GM19395 (cell line): Measurements from ENCODE around the gene TBX1.

Source experiments
- ATAC-seq: cut with Tn5 transposase; IDR thresholded peaks from one replicate; pipeline ENCODE4 v1.9.1; 2021; ENCODE audit warnings: mild to moderate bottlenecking, moderate library complexity; ENCODE audit not compliant: unreplicated experiment

Gene TBX1

DNA sequence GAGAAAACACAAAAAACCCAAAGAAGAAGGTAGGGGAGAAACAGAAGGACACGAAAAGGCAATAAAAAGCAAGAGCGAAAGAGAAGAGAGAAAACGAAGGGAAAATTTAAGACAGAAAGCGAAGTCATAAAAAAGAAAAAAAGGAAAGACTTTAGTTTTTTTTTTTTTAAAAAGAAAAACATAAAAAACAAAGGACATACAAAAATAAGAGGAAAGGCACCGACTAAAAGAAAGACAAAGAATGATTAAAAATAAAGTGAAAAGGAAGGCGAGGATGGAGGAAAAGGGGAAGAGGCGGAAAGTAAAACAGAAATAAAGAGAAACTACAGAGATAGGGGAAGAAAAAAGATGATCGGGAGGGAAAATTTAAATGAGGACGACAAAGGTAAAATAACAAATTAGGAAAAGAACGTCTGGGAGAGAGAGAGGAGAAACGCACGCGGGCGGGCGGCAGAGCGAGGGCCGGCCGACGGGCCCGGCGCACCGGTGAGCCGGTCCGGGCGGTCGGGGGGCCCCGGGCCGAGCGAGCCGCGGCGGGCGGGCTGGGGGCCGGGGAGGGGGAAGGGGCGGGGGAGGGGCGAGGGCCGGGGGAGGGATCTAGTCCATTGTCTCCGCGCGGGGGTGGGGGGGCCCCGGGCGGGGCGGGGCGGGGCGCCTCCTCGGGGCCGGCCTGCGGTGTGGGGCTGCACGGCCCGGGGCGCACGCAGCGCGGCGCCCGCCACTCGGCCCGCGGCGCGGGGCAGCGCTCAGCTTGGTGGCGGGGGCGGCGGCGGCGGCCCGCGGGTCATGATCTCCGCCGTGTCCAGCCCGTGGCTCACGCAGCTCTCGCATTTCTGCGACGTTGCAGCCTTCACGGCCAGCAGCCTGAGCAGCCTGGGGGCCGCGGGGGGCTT lies at the start of gene TBX1:
Gene TBX1, plus strand, starts transcription at position 721 of the 893 bp plus-strand sequence. Its CDS starts 66 bp downstream, at position 787.
- no peak for ATAC-seq

DNA sequence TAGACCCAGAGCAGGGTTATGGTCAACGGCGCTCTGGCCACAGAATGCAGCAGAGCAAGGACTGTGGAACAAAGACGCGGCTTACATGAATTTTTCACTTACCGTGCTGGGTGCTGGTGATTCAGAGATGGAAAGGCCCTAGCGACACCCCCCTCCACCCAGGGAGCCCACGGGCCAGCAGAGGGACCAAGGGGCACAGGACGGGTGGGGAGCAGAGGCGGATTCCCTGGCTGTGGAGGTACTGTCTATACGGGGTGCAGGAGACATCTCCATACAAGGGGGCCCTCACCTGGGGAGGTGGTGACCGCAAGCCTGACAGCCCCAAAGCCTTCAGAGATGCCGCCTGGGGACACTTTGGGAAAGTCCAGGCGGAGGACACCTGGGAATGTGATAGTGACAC lies 47.3 kb upstream of the TBX1 start:
- ATAC-seq = no peak

DNA sequence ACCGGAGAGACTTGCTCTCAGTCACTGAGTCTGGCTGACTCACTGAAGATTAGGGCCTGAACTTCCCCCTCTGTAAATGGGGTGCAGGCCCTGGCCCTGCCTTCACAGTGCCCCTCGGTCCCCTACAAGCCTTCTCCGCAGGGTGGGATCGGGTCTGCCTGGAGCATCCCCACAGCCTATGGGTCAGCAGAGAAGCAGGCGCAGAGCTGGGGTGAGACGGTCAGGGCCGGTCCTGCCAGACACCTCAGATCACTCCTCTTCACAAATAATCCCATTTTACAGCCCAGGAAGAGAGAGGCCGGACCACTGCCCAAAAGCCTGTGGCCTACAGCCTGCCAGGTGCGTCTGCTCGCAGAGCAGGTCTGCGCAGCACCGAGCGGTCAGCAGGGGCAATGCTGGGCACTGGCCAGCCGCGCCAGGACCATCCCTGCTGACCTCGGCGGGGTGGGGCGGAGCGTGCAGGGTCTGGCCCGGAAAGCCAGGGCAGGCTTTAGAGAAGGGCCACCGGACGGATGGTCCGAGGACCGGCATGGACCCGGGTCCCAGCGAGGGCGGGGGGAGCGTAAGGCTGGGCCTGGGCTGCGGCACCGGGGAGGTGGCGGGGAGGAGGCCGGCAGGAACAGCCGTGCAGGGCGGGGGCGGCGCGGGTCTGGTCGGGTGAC lies 46.8 kb upstream of the TBX1 start:
- no peak for ATAC-seq

DNA sequence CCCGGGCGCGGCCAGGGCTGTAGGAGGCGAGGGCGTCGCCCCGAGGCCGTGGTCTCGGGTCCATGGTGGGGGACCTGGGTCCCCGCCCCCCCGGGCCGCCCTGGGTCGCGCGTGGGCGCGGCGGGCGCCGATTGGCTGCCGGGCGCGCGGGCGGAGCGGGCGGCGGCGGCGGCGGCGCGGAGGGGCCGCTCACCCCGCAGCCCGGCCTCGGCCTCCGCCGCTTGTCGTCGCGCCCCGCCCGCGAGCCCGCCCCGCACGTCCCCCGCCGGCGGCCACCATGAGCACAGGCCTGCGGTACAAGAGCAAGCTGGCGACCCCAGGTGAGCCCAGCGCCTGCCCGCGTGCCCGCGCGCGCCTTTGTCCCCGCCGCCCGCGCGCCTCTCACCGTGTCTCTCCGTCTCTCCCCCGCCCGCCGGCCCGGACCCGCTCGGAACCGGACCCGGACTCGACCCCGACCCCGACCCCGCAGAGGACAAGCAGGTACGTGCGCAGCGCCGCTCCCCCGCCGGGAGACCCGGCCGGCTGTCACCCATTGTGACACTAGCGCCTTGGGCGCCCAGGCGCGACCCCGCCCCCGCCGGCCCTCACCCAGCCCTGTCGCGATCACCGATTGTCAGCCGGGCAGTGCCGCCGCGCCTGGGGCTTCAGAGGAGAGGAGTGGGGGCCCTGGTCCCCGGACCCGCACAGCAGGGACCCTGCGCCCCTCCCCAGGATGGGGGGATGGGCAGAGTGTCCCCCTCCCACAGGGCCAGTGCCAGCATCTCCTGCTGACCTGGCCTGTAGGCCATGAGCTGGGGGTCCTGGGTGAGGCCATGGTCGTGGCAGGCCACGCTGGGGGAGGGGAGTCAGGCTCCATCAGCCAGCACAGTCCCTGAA lies 46.0 kb upstream of the TBX1 start, which contains the start of gene SEPTIN5:
Gene SEPTIN5, plus strand, starts transcription at position 192 of the 876 bp plus-strand sequence. Its CDS starts 86 bp downstream, at position 278.
- ATAC-seq = no peak

DNA sequence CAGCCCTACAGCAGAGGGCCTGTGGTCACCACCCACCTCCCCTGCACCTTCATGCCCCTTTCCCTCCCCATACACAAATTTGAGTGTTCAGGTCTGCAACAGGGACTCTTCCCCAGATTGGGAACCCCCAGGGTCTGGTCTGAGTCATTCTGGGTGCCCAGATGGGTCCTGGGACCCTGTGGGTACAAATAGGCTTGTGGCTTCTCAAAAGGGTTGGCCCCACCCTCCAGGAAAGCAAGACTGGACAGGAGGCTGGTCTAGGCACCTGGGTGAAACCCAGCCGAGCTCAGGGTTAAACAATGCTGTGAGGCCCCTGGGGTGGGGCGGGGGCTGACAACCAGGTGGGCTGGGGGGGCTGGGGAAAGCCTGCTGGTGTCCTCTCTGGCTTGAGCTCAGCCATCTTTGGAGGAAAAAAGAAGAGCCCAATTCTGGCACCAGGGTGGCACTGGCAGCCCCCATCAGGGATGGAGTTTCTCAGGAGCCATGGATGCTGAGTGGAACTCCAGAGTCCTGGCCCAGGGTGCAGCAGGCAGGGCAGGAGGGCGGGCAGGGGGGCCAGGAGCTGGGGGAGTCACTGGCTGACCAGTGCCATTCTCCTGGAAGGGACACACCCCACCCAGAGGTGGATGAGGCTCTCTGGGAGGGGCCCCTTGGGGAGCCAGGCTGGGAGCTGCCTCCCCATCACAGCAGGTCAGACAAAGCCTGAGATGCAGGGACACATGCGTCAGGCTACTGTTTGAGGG lies 45.2 kb upstream of the TBX1 start:
- no peak for ATAC-seq

DNA sequence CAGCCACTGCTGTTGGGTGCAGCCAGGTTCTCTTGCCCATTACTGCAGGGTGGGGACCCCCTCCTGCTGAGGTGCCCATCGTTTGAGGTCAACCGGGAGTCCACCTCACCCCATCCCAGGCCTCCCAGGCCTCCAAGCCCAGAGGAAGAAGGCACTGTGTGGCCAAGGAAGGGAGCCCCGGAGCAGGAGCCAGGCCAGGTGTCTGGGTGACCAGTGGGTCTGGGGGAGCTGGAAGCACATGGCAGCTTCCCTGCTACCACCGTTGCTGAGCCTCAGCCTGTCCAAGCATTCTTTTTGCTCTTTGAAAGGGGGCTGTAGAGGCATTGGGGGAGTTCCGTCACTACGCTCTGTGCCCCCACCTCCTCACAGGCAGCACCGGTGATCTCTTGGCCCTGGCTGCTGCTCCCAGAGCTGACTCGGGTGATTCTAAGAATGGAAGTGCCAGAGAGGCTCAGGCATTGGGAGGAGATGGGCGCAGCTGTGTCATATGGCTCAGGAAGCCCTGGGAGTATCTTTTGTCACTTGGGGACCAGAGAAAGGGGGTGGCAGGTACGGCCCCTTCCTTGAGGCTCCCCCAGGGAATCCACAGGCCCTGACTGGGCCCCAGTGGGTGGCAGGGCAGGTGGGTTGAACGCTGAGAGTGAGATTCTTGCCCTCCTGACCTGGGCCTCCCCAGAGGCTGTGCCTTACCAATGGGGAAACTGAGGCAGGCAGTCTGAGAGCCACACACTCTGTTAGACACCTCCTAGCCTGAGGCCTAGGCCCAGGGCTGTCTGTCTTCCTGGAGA lies 44.3 kb upstream of the TBX1 start:
- no peak for ATAC-seq

DNA sequence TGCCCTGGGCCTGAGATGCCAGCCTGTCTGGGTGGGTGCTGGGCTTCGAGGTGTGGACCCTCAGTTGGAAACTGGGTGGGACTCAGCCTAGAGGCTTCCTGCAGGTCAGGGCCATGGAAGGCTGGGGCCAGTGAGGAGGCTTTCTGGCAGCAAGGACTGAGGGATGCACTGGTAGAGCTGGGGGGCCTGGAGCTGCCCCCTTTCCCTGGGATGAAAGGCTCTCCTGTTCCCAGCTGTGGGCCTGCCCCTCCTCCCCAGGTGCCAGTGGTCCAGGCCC lies 43.8 kb upstream of the TBX1 start:
- no peak for ATAC-seq

DNA sequence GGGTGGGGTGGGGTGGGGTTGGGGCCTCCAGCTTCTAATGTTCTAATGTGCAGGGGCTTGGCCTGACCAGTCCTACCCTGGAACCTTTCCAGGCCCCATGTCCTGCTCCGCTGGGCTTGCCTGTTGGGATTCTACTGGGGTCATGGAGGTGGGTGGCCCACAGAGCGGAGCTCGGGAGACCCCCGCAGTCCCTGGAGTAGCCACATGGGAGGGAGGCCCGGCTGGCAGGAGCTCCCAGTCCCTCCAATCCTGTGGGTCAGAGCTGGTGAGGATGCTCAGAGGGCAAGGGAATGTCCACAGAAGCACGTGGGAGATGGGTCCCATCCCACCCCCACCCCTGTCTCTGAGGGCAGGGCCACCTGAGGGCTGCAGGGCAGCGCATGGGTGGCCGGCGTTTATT lies 43.4 kb upstream of the TBX1 start:
- ATAC-seq = no peak

DNA sequence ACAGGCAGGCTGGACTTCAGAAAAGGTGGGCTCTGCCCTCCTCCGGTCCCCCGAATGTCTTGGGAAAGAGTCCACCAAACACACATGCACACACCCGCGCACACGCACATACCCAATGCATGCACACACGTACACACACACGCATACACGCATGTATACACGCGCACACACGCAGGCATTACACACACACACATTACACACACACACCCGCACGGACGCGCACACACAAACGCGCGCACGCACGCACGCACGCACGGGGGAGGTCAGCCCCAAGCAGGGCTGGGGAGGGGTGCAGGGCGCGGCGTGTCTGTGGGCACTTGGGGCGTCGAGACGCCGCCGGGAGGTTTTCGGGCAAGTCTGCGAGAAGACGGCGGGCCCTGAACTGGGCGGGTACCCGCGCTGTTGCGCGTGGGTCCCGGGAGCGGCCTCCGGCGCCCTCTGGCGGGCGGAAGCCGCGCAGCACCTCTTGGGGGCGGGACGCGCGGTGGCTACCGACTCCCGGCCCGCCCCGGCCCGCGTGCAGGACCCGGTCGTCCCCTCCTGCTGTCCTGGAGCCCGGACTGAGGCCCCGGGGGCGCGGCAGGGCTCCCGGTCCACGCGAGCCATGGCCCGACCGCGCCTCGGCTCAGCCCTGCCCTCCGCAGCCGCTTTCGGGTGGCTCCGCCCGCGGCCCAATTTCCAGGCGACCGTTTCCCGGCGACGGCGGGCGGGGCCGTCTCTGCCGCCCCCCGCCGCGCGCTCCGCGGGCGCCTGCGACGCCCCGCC lies 42.7 kb upstream of the TBX1 start:
- ATAC-seq = no peak

DNA sequence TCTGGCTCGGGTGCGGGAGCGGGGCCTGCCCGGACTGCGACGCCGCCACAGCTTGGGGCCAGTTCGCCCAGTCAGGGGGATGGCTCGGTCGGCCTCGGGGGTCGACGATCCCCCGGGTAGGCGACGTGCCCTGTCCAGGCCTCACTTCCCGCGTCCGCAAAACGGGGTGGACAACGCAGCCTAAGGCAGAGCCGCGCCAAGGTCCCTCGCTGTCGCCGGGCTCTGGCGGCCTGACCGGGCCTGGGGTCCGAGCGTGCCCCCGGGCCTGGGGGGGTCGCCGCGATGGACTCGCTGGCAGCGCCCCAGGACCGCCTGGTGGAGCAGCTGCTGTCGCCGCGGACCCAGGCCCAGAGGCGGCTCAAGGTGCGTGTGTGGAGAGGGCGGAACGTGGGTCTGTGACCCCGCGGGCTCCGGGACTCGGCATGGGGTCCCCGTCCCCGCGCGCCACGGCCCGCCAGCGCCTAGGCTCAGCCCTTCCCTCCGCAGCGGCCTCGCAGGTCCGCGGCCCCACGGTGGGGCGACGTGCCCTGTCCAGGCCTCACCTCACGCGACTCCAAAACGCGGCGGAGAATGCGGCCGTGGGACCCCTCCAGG lies 42.0 kb upstream of the TBX1 start:
- no peak for ATAC-seq

DNA sequence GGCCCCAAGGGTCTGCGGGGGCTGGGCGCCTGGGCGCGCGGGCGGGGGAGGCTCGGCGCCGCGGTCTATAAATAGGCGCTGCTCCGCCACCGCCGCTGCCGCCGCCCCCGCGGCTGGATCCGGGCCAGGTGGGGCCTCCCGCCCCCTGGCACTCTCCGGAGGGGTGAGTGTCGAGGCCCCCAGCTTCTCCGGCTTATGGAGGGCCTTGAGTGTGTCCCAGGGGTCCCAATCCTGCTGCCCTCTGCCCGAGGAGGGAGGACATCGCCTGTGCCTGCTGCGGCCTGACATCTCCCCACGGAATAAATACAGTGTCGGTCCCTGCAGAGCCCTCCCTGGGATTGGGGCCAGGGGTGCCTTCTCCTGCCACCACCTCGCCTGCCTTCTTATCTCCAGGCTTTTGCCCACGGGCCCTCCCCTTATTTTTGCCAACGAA lies 41.5 kb upstream of the TBX1 start:
- ATAC-seq = no peak

DNA sequence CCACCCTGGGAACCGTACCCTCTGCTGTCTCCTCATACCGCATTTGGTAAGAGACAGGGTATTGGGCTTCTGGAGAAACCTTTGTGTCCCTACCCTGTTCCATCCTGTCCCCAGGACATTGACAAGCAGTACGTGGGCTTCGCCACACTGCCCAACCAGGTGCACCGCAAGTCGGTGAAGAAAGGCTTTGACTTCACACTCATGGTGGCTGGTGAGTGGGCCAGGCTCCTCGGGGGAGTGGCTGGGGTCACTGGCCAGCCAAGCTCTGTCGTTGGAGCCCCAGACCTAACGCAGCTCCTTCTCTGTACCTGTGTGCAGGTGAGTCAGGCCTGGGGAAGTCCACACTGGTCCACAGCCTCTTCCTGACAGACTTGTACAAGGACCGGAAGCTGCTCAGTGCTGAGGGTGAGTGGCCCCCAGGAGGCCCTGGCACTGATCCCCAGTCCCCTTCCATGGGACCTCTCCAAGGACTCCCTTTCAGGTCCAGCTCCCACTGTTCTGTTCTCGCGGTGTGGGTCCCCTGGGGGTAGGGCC lies 41.0 kb upstream of the TBX1 start:
- no peak for ATAC-seq

DNA sequence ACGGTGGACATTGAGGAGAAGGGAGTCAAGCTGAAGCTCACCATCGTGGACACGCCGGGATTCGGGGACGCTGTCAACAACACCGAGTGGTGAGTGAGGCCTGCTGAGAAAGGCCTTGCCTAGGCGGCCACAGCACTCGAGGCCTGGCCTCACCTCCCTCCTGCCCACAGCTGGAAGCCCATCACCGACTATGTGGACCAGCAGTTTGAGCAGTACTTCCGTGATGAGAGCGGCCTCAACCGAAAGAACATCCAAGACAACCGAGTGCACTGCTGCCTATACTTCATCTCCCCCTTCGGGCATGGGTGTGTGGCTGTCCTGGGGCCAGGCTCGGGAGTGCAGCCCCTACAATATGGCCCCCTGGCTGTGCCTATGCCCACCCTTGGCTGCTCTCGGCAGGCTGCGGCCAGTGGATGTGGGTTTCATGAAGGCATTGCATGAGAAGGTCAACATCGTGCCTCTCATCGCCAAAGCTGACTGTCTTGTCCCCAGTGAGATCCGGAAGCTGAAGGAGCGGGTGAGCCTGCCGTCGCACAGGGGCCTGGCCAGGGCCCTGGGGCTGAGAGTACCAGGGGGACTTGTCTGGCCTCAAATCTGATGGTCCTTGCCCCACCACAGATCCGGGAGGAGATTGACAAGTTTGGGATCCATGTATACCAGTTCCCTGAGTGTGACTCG lies 40.3 kb upstream of the TBX1 start:
- no peak for ATAC-seq

DNA sequence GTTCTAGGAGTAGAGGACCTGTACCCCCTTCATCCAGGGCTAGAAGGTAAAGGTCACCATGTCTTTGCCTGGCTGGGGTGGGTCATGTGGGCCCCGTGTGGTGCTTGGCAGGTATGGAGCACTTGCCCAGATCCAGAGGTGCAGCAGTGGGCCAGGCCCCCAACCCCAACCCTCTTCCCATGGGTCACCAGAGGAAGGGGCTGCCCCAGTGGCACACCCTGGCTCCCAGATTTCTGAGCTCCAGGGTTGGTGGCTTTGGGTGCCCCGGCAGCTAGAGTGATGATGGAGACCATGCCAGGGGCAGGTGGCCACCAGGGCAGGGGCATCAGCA lies 39.6 kb upstream of the TBX1 start:
- ATAC-seq = no peak

DNA sequence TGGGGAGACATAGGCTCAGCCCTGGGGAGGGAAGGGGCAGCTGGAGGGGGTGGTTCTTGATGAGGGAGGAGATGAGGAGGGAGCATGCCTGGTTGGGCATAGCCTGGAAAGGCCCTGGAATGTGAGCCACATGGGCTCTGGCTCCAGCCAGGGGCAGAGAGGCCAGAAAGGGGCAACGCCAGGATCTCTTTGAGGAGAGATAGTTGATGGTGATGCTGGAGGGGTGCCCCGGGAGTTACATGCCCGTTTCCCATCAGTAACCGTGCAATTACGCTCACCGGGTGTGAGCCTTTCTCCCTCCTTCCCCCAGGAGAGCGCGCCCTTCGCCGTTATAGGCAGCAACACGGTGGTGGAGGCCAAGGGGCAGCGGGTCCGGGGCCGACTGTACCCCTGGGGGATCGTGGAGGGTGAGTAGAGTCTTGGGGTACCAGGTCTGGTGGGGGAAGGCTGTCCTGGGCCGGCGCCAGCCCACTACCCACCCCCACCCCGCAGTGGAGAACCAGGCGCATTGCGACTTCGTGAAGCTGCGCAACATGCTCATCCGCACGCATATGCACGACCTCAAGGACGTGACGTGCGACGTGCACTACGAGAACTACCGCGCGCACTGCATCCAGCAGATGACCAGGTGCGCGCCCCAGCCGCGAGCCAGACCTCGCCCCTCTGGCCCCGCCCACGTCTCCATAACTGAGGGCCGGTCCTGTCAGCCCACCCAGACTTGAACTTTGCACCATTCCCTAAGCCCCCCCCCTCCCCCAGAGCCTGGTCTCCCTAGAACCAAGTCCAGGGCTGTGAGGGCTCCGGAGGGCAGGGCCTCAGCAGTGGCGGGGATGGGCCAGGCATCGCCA lies 39.0 kb upstream of the TBX1 start:
- ATAC-seq = no peak

DNA sequence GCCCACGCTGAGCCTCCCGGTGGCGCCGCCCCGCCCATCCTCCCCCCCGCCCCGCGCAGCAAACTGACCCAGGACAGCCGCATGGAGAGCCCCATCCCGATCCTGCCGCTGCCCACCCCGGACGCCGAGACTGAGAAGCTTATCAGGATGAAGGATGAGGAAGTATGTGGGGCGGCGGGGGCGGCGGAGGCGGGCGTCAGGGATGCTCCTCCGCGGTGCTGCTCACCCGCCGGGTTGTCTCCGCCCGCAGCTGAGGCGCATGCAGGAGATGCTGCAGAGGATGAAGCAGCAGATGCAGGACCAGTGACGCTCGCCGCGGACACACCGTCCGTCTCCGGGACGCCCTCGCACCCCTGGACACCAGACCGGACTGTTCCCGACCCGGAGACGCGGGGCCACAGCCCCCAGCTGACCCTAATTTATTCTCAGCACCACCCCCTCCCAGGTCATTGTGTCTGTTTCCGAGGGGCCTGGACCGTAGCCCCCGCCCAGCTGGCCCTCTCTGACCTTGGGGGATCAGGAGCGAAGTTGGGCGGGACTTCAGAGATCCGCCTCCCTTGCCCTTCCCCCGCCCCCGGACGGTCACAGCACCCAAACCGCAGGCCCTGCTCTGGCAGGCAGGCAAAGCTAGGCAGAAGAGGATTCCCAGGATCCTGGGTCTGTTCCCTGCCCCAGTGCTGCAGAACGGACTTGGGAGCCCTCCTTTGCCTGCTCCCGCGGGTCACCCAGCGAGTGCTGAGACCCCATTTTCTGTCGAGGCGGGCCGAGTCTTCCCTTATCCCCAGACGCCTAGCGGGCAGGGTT lies 38.2 kb upstream of the TBX1 start:
- no peak for ATAC-seq

DNA sequence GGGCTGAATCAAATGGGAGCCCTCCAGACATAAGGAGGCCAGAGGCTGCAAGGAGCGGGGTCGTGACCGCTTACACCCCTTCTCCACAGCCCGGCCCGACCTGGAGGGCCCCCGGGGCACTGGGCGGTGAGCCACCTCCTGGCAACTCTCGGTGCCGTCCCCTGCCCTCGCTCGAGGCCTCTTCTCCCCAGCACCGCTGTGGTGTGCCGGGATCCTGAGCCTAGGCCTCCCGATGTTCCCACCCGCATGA lies 37.7 kb upstream of the TBX1 start:
- ATAC-seq = no peak
